K562 (cell line): ENCODE measurements around the gene KNG1. TPM values are rescaled to one million over a fixed set of nuclear protein-coding genes. Genes with fewer than 3 reads are reported as not detected.

Source experiments
- ATAC-seq: fragments of 200-7000 bp; cut with Tn5 transposase; 3 replicates; pipeline ENCODE4 v1.9.1; 2020; ENCODE audit warnings: moderate library complexity
- BruUV-seq: library from RNA; stranded (reverse); fragments of 400-500 nt; replicated peaks from 2 replicates; lab custom pipeline; 2021; lab: Mats Ljungman, UMichigan
- CTCF ChIA-PET: fragments of 300-600 bp; formaldehyde crosslinking; extraction: SDS; loops from one replicate; lab custom pipeline; 2021; ENCODE audit warnings: low intra/inter-chr PET ratio; lab: Yijun Ruan, JAX
- POLR2A ChIA-PET: fragments of 300-600, 350-650 bp; sonication (Branson Sonifier 250); formaldehyde crosslinking; extraction: SDS; loops from one replicate; lab custom pipeline; 2021; ENCODE audit warnings: antibody characterized with exemption, inconsistent platforms; lab: Yijun Ruan, JAX
- DNase-seq, 4 experiments: peaks; one replicate each; pipeline versions ENCODE4 v3.0.0 to v3.0.0-alpha.2; 2011 to 2018; ENCODE audit warnings: low spot score in 3 of 4, mixed read lengths in 3 of 4; ENCODE audit errors: extremely low read depth in 1 of 4
- FAIRE-seq: peaks from 2 replicates; lab custom pipeline; 2011; peaks lifted over from hg19 to GRCh38; lab: Jason Lieb, UNC
- H2AFZ ChIP-seq: 2 replicates; pipeline ENCODE4 v1.6.0; 2011; ENCODE audit warnings: low read depth, low read length, control low read depth, inconsistent platforms
- H3K27ac ChIP-seq: fragments of 200-600 bp; 3 replicates; pipeline ENCODE4 v1.8.0; 2011; ENCODE audit warnings: low read depth, mild to moderate bottlenecking, control low read depth, inconsistent platforms, low read length, moderate library complexity, mixed read lengths; ENCODE audit errors: extremely low read depth
- H3K27me3 ChIP-seq, 2 experiments: fragments of 300-600 bp in 1 of 2; 2 replicates in 1 of 2; 3 replicates in 1 of 2; pipeline versions ENCODE4 v1.6.0 to v1.8.0; 2011; ENCODE audit warnings: inconsistent platforms in 2 of 2, low read length in 2 of 2, mild to moderate bottlenecking in 1 of 2, mixed read lengths in 1 of 2, moderate library complexity in 1 of 2; ENCODE audit not compliant: control insufficient read depth in 2 of 2, insufficient read depth in 2 of 2
- H3K36me3 ChIP-seq: fragments of 300-600 bp; 3 replicates; pipeline ENCODE4 v1.8.0; 2011; ENCODE audit warnings: mild to moderate bottlenecking, low read length, inconsistent platforms; ENCODE audit not compliant: control insufficient read depth, insufficient read depth
- H3K4me1 ChIP-seq, 2 experiments: fragments of 200-600 bp in 1 of 2; replicated peaks in 1 of 2; 2 replicates in 1 of 2; 3 replicates in 1 of 2; pipeline versions ENCODE4 v1.5.1 to v1.8.0; 2011; ENCODE audit warnings: inconsistent platforms in 2 of 2, low read length in 2 of 2, mild to moderate bottlenecking in 1 of 2, mixed read lengths in 1 of 2, moderate library complexity in 1 of 2; ENCODE audit not compliant: control insufficient read depth in 2 of 2, insufficient read depth in 2 of 2
- H3K4me2 ChIP-seq: 2 replicates; pipeline ENCODE4 v1.6.1; 2011; ENCODE audit warnings: low read length, control low read depth, inconsistent platforms, mixed read lengths; ENCODE audit not compliant: insufficient read depth
- H3K4me3 ChIP-seq: fragments of 200-600 bp; sonication (generic), shearing (Covaris generic); 2 replicates; pipeline ENCODE4 v1.5.1; 2016; ENCODE audit warnings: control low read depth, inconsistent platforms
- H3K79me2 ChIP-seq: fragments of 200-600 bp; 3 replicates; pipeline ENCODE4 v1.8.0; 2011; ENCODE audit warnings: low read length, inconsistent platforms; ENCODE audit not compliant: control insufficient read depth, insufficient read depth
- H3K9ac ChIP-seq, 2 experiments: 2 replicates each; pipeline versions ENCODE4 v1.6.0 to v1.6.1; 2011; ENCODE audit warnings: low read depth in 2 of 2, low read length in 2 of 2, control low read depth in 1 of 2, inconsistent platforms in 1 of 2, mild to moderate bottlenecking in 1 of 2, mixed read lengths in 1 of 2; ENCODE audit not compliant: insufficient read depth in 1 of 2
- H3K9me1 ChIP-seq: one replicate; pipeline ENCODE4 v1.6.0; 2011; ENCODE audit warnings: inconsistent platforms, mild to moderate bottlenecking, low read length, moderate library complexity; ENCODE audit not compliant: control insufficient read depth, insufficient read depth
- H3K9me3 ChIP-seq: replicated peaks from 2 replicates; pipeline ENCODE4 v1.5.1; 2011; ENCODE audit warnings: low read depth, low read length, inconsistent platforms; ENCODE audit not compliant: control insufficient read depth, insufficient read depth
- H4K20me1 ChIP-seq: replicated peaks from 2 replicates; pipeline ENCODE4 v1.6.1; 2011; ENCODE audit warnings: low read length, inconsistent platforms, mixed read lengths; ENCODE audit not compliant: control insufficient read depth, insufficient read depth
- BRD9 ChIP-seq: fragments of 450-650 bp; IDR thresholded peaks from 2 replicates; pipeline ENCODE4 v1.6.1; 2018; ENCODE audit warnings: low read depth; ENCODE audit not compliant: partially characterized antibody
- CCNT2 ChIP-seq: IDR thresholded peaks from 2 replicates; pipeline ENCODE4 v1.6.1; 2011; ENCODE audit warnings: borderline replicate concordance, low read depth, mild to moderate bottlenecking, moderate library complexity, mixed read lengths, low read length; ENCODE audit not compliant: insufficient read length; ENCODE audit errors: extremely low read depth
- DPF2 ChIP-seq: fragments of 450-650 bp; IDR thresholded peaks from 2 replicates; pipeline ENCODE4 v1.6.1; 2016
- HDAC2 ChIP-seq: fragments of 450-650 bp; IDR thresholded peaks from 2 replicates; pipeline ENCODE4 v1.6.1; 2016; ENCODE audit warnings: mild to moderate bottlenecking
- NELFE ChIP-seq: IDR thresholded peaks from 2 replicates; pipeline ENCODE4 v1.6.1; 2011; ENCODE audit warnings: mild to moderate bottlenecking; ENCODE audit not compliant: insufficient read depth, insufficient read length
- SMAD2 ChIP-seq: fragments of 150-350 bp; IDR thresholded peaks from 2 replicates; pipeline ENCODE4 v1.6.1; 2014; ENCODE audit warnings: low read depth, mild to moderate bottlenecking, low read length
- SMAD4 ChIP-seq: fragments of 250-450 bp; sonication (Bioruptor Pico); conservative IDR thresholded peaks from 2 replicates; pipeline ENCODE4 v1.8.0; 2021; ENCODE audit warnings: inconsistent platforms, mild to moderate bottlenecking, moderate library complexity
- SREBF2 ChIP-seq: sonication (generic); formaldehyde crosslinking; IDR thresholded peaks from 2 replicates; pipeline ENCODE4 v1.4.0; 2020; ENCODE audit warnings: mild to moderate bottlenecking, missing genetic modification reagents
- ZBTB5 ChIP-seq: fragments of 450-650 bp; IDR thresholded peaks from 2 replicates; pipeline ENCODE4 v1.6.1; 2017; ENCODE audit warnings: antibody characterized with exemption
- ZFX ChIP-seq: sonication (generic); formaldehyde crosslinking; IDR thresholded peaks from 2 replicates; pipeline ENCODE4 v1.8.0; 2022; ENCODE audit warnings: mild to moderate bottlenecking, missing genetic modification reagents, moderate library complexity
- ZNF175 ChIP-seq: fragments of 200-800 bp; sonication (Bioruptor generic); IDR thresholded peaks from 2 replicates; pipeline ENCODE4 v1.6.1; 2016; ENCODE audit warnings: low read depth, mild to moderate bottlenecking, missing genetic modification characterization, missing compliant biosample characterization
- ZNF384 ChIP-seq: IDR thresholded peaks from 2 replicates; pipeline ENCODE4 v1.6.1; 2012; ENCODE audit warnings: low read depth, low read length, improper control_type of control experiment
- WGBS: fragments of 100-300 bp; shearing (Covaris generic); methylation state at CpG from one replicate; pipeline ENCODE4 v1.1.6; 2016; ENCODE audit warnings: low coverage, mixed read lengths; ENCODE audit not compliant: insufficient coverage; ENCODE audit errors: missing lambda C conversion rate; 5-methylcytosine and 5-hydroxymethylcytosine counted together
- in situ Hi-C: fragments of 300-500 bp; cut with MboI; formaldehyde crosslinking; loops from 4 replicates; pipeline ENCODE4 v1.15.0; 2018; ENCODE audit warnings: inconsistent platforms, mixed read lengths
- intact Hi-C: fragments of 100-400 bp; cut with micrococcal nuclease; formaldehyde crosslinking; loops from 2 replicates; pipeline ENCODE4 v1.14.2; 2022
- polyA plus RNA-seq, 8 experiments: library from polyadenylated mRNA; depleted of rRNA in 4 of 8; stranded (reverse) in 5 of 8; unstranded in 3 of 8; fragments of >200 nt; fragmentation: Nextera tagmentation in 2 of 8; fragmentation: Illumina TruSeq in 1 of 8; extraction: Ambion mirVana in 2 of 8; extraction: Trizol in 1 of 8; gene quantifications; 2 replicates each; pipeline versions ENCODE4 v1.2.1 to v1.2.3, GENCODE V29; 2011 to 2014; ENCODE audit warnings: inconsistent platforms in 1 of 8, missing spikeins in 1 of 8
- total RNA-seq, 7 experiments: library from RNA; depleted of rRNA in 6 of 7; stranded (reverse); fragments of >200 nt in 6 of 7; fragmentation: Illumina TruSeq in 2 of 7; extraction: Trizol in 2 of 7; gene quantifications; 2 replicates each; pipeline versions ENCODE4 v1.2.1 to v1.2.3, GENCODE V29; 2011 to 2021; ENCODE audit warnings: low replicate concordance in 1 of 7
- TF ChIP-seq, protein P1 (sequence below), 2 experiments: fragments of 450-650 bp; formaldehyde crosslinking in 1 of 2; IDR thresholded peaks; 2 replicates each; pipeline versions ENCODE4 v1.4.0 to v1.6.1; 2014 to 2020; ENCODE audit warnings: mild to moderate bottlenecking in 2 of 2, borderline replicate concordance in 1 of 2, low read depth in 1 of 2

Gene KNG1
- total and polyA plus RNA-seq, 9 of the 15 experiments (the other 6 are each of a cell fraction or from before 2014, with no cell fraction given): 0.09 TPM; not detected in 8

- no peaks in the 10 kb centered on the region for H3K27me3 ChIP-seq
- no peaks in the 10 kb centered on the region for H3K36me3 ChIP-seq
- peak overlapping the region in 1 of 2 experiments; percentile 45; a peak in 2 of 4 replicates for H3K9ac ChIP-seq
- no TSS peak for BruUV-seq
- no peak overlapping the region for H3K4me3 ChIP-seq
- peaks cover 6% of the 10 kb centered on the region for H4K20me1 ChIP-seq
- ATAC-seq (peak; percentile 96), DNase-seq (peak; percentile 29 to 92 (median 51)), FAIRE-seq (peak; percentile 97)
- peaks cover 7 to 17% of the 10 kb centered on the region in 2 experiments; a peak in 4 of 5 replicates for H3K4me1 ChIP-seq
- H3K9me3 ChIP-seq: no peaks in the 10 kb centered on the region
- H3K4me2 ChIP-seq: peak overlapping the region; percentile 60
- 0% methylated on average over 3 of the region's 3 CpGs for WGBS
- H3K9me1 ChIP-seq: peaks cover 2% of the 10 kb centered on the region
- peak overlapping the region; percentile 75 for H2AFZ ChIP-seq
- ChIA-PET POLR2A (interaction anchor here (1.4 kb wide), 1 partner anchor 84 kb away, joined by 5 read pairs; no protein-coding TSS in a partner anchor), CTCF (no interaction called here)
- in situ Hi-C loops: no loop called here
- intact Hi-C loops: no loop called here
- H3K79me2 ChIP-seq: no peaks in the 10 kb centered on the region
- H3K27ac ChIP-seq: peak overlapping the region; percentile 80
- TF ChIP-seq ZNF384: peak; percentile 92
- peak; percentile 59 for TF ChIP-seq CCNT2
- no peak for TF ChIP-seq SMAD2
- no peak for TF ChIP-seq ZNF175
- peak; percentile 99 for TF ChIP-seq DPF2
- no peak for TF ChIP-seq NELFE
- no peak for TF ChIP-seq ZBTB5
- TF ChIP-seq SMAD4 (CRISPR knock-in tag): 0 out of 2 replicates have a peak, but pooled peaks have one; percentile 44
- peak; percentile 70 for TF ChIP-seq ZFX
- peak; percentile 67 for TF ChIP-seq BRD9
- TF ChIP-seq SREBF2 (CRISPR knock-in tag): no peak
- TF ChIP-seq, protein P1, sequence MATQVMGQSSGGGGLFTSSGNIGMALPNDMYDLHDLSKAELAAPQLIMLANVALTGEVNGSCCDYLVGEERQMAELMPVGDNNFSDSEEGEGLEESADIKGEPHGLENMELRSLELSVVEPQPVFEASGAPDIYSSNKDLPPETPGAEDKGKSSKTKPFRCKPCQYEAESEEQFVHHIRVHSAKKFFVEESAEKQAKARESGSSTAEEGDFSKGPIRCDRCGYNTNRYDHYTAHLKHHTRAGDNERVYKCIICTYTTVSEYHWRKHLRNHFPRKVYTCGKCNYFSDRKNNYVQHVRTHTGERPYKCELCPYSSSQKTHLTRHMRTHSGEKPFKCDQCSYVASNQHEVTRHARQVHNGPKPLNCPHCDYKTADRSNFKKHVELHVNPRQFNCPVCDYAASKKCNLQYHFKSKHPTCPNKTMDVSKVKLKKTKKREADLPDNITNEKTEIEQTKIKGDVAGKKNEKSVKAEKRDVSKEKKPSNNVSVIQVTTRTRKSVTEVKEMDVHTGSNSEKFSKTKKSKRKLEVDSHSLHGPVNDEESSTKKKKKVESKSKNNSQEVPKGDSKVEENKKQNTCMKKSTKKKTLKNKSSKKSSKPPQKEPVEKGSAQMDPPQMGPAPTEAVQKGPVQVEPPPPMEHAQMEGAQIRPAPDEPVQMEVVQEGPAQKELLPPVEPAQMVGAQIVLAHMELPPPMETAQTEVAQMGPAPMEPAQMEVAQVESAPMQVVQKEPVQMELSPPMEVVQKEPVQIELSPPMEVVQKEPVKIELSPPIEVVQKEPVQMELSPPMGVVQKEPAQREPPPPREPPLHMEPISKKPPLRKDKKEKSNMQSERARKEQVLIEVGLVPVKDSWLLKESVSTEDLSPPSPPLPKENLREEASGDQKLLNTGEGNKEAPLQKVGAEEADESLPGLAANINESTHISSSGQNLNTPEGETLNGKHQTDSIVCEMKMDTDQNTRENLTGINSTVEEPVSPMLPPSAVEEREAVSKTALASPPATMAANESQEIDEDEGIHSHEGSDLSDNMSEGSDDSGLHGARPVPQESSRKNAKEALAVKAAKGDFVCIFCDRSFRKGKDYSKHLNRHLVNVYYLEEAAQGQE (IDR thresholded peaks at IDR 0.05; ENCODE audit: borderline replicate concordance): peak; percentile 6; the same call in 1 of the 2 replicates
- TF ChIP-seq, protein P1 (CRISPR knock-in tag; IDR thresholded peaks at IDR 0.05; ENCODE audit: low read depth): no peak
- TF ChIP-seq HDAC2: peak; percentile 99
Observed at GRCh38 chr3:186700267-186700666, 16.9 kb upstream of the KNG1 start.
